ENCODE data around the gene ABHD3.
"Not testable (repeated sequence)": the region's sequence is repeated elsewhere in the genome, so short reads cannot be mapped to it uniquely, and the experiment has no call there.

ABHD3 gene

GRCh38 chr18:21703241-21703820 lies 1.2 kb downstream of the ABHD3 start:
- DNase-seq = no peak

- DNase-seq = no peak
These were observed 2.0 kb downstream of the ABHD3 start for GRCh38 chr18:21702602-21703001.

GRCh38 chr18:21701621-21702020 lies 3.0 kb downstream of the ABHD3 start:
- no peak for DNase-seq

- DNase-seq = no peak
These were observed 4.0 kb downstream of the ABHD3 start for GRCh38 chr18:21700528-21701075.

GRCh38 chr18:21693322-21693721 lies 11.3 kb downstream of the ABHD3 start:
- DNase-seq = no peak

GRCh38 chr18:21689736-21690135 lies 14.8 kb downstream of the ABHD3 start:
- DNase-seq = no peak

- DNase-seq = no peak
These were observed 18.1 kb downstream of the ABHD3 start for GRCh38 chr18:21686282-21687105.

GRCh38 chr18:21685556-21685981 lies 19.0 kb downstream of the ABHD3 start:
- DNase-seq = not testable (repeated sequence)

GRCh38 chr18:21684731-21685130 lies 19.8 kb downstream of the ABHD3 start:
- DNase-seq = no peak

- no peak for DNase-seq
These were observed 22.1 kb downstream of the ABHD3 start for GRCh38 chr18:21682371-21683051.

- DNase-seq = no peak
These were observed 24.4 kb downstream of the ABHD3 start for GRCh38 chr18:21680161-21680560.

- no peak for DNase-seq
These were observed 25.7 kb downstream of the ABHD3 start for GRCh38 chr18:21678859-21679258.

- not testable (repeated sequence) for DNase-seq
These were observed 29.2 kb downstream of the ABHD3 start for GRCh38 chr18:21675354-21675753.

GRCh38 chr18:21672521-21673267 lies 31.9 kb downstream of the ABHD3 start:
- no peak for DNase-seq

- DNase-seq = no peak
These were observed 34.8 kb downstream of the ABHD3 start for GRCh38 chr18:21669736-21670285.

GRCh38 chr18:21664069-21664468 lies 40.5 kb downstream of the ABHD3 start:
- DNase-seq = no peak

GRCh38 chr18:21663578-21663977 lies 41.0 kb downstream of the ABHD3 start:
- DNase-seq = no peak

- DNase-seq = no peak
These were observed 42.0 kb downstream of the ABHD3 start for GRCh38 chr18:21662581-21662980.

GRCh38 chr18:21660078-21660477 lies 44.5 kb downstream of the ABHD3 start:
- no peak for DNase-seq

GRCh38 chr18:21656402-21656801 lies 48.2 kb downstream of the ABHD3 start:
- DNase-seq = no peak

GRCh38 chr18:21653361-21653760 lies 51.2 kb downstream of the ABHD3 start:
- no peak for DNase-seq

- no peak for DNase-seq
These were observed 52.5 kb downstream of the ABHD3 start for GRCh38 chr18:21652073-21652472.

GRCh38 chr18:21650311-21650710 lies 54.3 kb downstream of the ABHD3 start:
- no peak for DNase-seq

Measured in NCI-H2171 (cell line).